Type B pancreatic cell (in vitro differentiated cells): Measurements from ENCODE around the gene MORC3. TPM values are rescaled to one million over a fixed set of nuclear protein-coding genes. Genes with fewer than 3 reads are reported as not detected.
"Not testable (repeated sequence)": the region's sequence is repeated elsewhere in the genome, so short reads cannot be mapped to it uniquely, and the experiment has no call there.

ENCODE experiments used
- DNase-seq: peaks from one replicate; pipeline ENCODE4 v3.0.0; 2021; ENCODE audit warnings: mixed read lengths; ENCODE audit not compliant: unreplicated experiment; ENCODE audit errors: extremely low spot score
- H3K27ac Mint-ChIP-seq: 2 replicates; pipeline ENCODE4 v1.8.0; 2021; ENCODE audit warnings: mild to moderate bottlenecking, mixed read lengths
- H3K27me3 Mint-ChIP-seq: 2 replicates; pipeline ENCODE4 v1.8.0; 2021; ENCODE audit warnings: mixed read lengths
- H3K36me3 Mint-ChIP-seq: 2 replicates; pipeline ENCODE4 v1.8.0; 2021; ENCODE audit warnings: mixed read lengths
- H3K4me1 Mint-ChIP-seq: one replicate; pipeline ENCODE4 v1.8.0; 2021; ENCODE audit warnings: mixed read lengths; ENCODE audit not compliant: unreplicated experiment
- H3K4me3 Mint-ChIP-seq: 2 replicates; pipeline ENCODE4 v1.8.0; 2021; ENCODE audit warnings: mild to moderate bottlenecking, mixed read lengths
- H3K9me3 Mint-ChIP-seq: 2 replicates; pipeline ENCODE4 v1.8.0; 2021; ENCODE audit warnings: mixed read lengths
- CTCF ChIP-seq: fragments of 200-600 bp; sonication (generic); conservative IDR thresholded peaks from 2 replicates; pipeline ENCODE4 v1.5.0; 2021; ENCODE audit warnings: antibody characterized with exemption, mild to moderate bottlenecking
- long read RNA-seq: library from polyadenylated mRNA; unstranded; transcript quantifications from one replicate; pipeline ENCODE4 v2.0.0, GENCODE V29; 2020
- total RNA-seq: library from RNA; stranded (reverse); gene quantifications from 2 replicates; pipeline ENCODE4 v1.2.1, GENCODE V29; 2021; ENCODE audit warnings: low replicate concordance

The MORC3 gene
- total RNA-seq, result 23.6 and 26.9 TPM in 2 replicates
- long read RNA-seq, partial matches to known transcripts, result 31 of 38 reads
- long read RNA-seq, other reads (novel, unspliced or antisense), result 7 of 38 reads

GRCh38 chr21:36319767-36320420, at the start of gene MORC3:
MORC3 (plus strand) TSS chr21:36320197; CDS start chr21:36320265, 68 bp downstream.
- no peak for TF ChIP-seq CTCF
- Mint-ChIP-seq H3K4me1 (peaks cover 12% of the 10 kb centered on the region), H3K36me3 (peaks cover 17% of the 10 kb centered on the region), H3K4me3 (peak within 1 kb of the TSS; percentile 91), H3K27ac (peak within 1 kb of the TSS; percentile 96), H3K27me3 (peaks cover 6% of the 10 kb centered on the region), H3K9me3 (peaks cover 14% of the 10 kb centered on the region)
- DNase-seq, result peak; percentile 99

GRCh38 chr21:36270786-36271695, 49.0 kb upstream of the MORC3 start:
- not testable (repeated sequence) for H3K4me3 Mint-ChIP-seq, H3K27ac Mint-ChIP-seq, H3K27me3 Mint-ChIP-seq, H3K9me3 Mint-ChIP-seq, DNase-seq, H3K4me1 Mint-ChIP-seq
- peaks cover 16% of the 10 kb centered on the region for H3K36me3 Mint-ChIP-seq

GRCh38 chr21:36274128-36274527, 45.9 kb upstream of the MORC3 start:
- no peak for TF ChIP-seq CTCF
- no peaks in the 10 kb centered on the region for H3K4me1 Mint-ChIP-seq
- H3K4me3 Mint-ChIP-seq, result no peak overlapping the region
- H3K9me3 Mint-ChIP-seq, result no peaks in the 10 kb centered on the region
- H3K36me3 Mint-ChIP-seq, result peaks cover 7% of the 10 kb centered on the region
- no peaks in the 10 kb centered on the region for H3K27me3 Mint-ChIP-seq
- no peak overlapping the region for H3K27ac Mint-ChIP-seq
- no peak for DNase-seq

GRCh38 chr21:36282568-36283230, 37.3 kb upstream of the MORC3 start:
- Mint-ChIP-seq H3K36me3 (no peaks in the 10 kb centered on the region), H3K27me3 (no peaks in the 10 kb centered on the region), H3K27ac (no peak overlapping the region), H3K4me3 (no peak overlapping the region), H3K4me1 (no peaks in the 10 kb centered on the region), H3K9me3 (no peaks in the 10 kb centered on the region)
- no peak for DNase-seq
- no peak for TF ChIP-seq CTCF

GRCh38 chr21:36283231-36283622, 36.8 kb upstream of the MORC3 start:
- not testable (repeated sequence) for H3K4me1 Mint-ChIP-seq, H3K4me3 Mint-ChIP-seq

GRCh38 chr21:36288651-36289243, 31.2 kb upstream of the MORC3 start:
- Mint-ChIP-seq H3K9me3 (no peaks in the 10 kb centered on the region), H3K36me3 (peaks cover 14% of the 10 kb centered on the region), H3K4me3 (no peak overlapping the region), H3K27ac (no peak overlapping the region), H3K27me3 (no peaks in the 10 kb centered on the region), H3K4me1 (peaks cover 7% of the 10 kb centered on the region)
- DNase-seq, result no peak
- no peak for TF ChIP-seq CTCF

More at GRCh38 chr21:36283231-36283622, 36.8 kb upstream of the MORC3 start:
- DNase-seq, H3K9me3 Mint-ChIP-seq, H3K36me3 Mint-ChIP-seq, H3K27ac Mint-ChIP-seq, H3K27me3 Mint-ChIP-seq: not testable (repeated sequence)
